ENCODE data around the gene MYOCD.

DNA sequence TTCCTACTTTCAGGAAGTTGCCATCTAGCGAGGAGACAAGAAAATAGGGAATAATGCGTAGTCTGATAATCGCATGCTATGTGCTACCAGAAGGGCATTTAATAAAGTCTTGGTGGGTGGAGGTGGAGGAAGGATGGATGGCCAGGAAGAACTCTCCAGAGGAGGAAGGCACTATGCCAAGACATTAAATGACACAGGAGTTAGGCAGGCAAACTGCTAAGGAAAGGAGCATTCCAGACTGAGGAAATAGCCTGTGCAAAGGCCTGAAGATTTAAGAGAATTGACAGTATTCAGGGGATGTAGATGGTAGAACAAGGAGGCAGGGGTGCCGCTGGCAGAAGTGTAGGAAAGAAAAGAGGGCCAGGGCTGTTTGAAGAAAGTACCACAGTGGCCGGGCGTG is 104.3 kb downstream of the MYOCD start:
- TF ChIP-seq POLR2AphosphoS5 (IDR thresholded peaks at IDR 0.05; ENCODE audit: low read depth, low read length) (no peak), TAF1 (IDR thresholded peaks at IDR 0.05; ENCODE audit: borderline replicate concordance, insufficient read depth, low read length) (no peak), SIN3A (IDR thresholded peaks at IDR 0.05; ENCODE audit: borderline replicate concordance, insufficient read depth, low read length) (no peak), FOXP2 (optimal IDR thresholded peaks at IDR 0.05; ENCODE audit: borderline replicate concordance, extremely low read depth, extremely low read length, insufficient read depth) (no peak)
- TF ChIP-seq, protein P1, sequence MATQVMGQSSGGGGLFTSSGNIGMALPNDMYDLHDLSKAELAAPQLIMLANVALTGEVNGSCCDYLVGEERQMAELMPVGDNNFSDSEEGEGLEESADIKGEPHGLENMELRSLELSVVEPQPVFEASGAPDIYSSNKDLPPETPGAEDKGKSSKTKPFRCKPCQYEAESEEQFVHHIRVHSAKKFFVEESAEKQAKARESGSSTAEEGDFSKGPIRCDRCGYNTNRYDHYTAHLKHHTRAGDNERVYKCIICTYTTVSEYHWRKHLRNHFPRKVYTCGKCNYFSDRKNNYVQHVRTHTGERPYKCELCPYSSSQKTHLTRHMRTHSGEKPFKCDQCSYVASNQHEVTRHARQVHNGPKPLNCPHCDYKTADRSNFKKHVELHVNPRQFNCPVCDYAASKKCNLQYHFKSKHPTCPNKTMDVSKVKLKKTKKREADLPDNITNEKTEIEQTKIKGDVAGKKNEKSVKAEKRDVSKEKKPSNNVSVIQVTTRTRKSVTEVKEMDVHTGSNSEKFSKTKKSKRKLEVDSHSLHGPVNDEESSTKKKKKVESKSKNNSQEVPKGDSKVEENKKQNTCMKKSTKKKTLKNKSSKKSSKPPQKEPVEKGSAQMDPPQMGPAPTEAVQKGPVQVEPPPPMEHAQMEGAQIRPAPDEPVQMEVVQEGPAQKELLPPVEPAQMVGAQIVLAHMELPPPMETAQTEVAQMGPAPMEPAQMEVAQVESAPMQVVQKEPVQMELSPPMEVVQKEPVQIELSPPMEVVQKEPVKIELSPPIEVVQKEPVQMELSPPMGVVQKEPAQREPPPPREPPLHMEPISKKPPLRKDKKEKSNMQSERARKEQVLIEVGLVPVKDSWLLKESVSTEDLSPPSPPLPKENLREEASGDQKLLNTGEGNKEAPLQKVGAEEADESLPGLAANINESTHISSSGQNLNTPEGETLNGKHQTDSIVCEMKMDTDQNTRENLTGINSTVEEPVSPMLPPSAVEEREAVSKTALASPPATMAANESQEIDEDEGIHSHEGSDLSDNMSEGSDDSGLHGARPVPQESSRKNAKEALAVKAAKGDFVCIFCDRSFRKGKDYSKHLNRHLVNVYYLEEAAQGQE (IDR thresholded peaks at IDR 0.05; ENCODE audit: insufficient read depth in 1 of 2, low read depth in 2 of 2, low read length in 2 of 2) = no peak

Data from PFSK-1 (cell line).